OCI-LY7 (cell line): ENCODE measurements around the gene RUVBL2. TPM values are rescaled to one million over a fixed set of nuclear protein-coding genes. Genes with fewer than 3 reads are reported as not detected.
A peak's percentile ranks its signal among the peaks of the same experiment; 100 is the strongest.

ENCODE experiments used
- BruUV-seq: library from RNA; stranded (reverse); fragments of 400-500 nt; replicated peaks from 2 replicates; lab custom pipeline; 2021; lab: Mats Ljungman, UMichigan
- CTCF ChIA-PET: fragments of 300-600 bp; sonication (Branson Sonifier 250); formaldehyde crosslinking; loops from one replicate; lab custom pipeline; 2022; ENCODE audit warnings: antibody characterized with exemption; ENCODE audit not compliant: unreplicated experiment; lab: Charles Lee
- POLR2A ChIA-PET: fragments of 300-600 bp; sonication (Branson Sonifier 250); formaldehyde crosslinking; loops from one replicate; lab custom pipeline; 2022; ENCODE audit warnings: antibody characterized with exemption; lab: Charles Lee
- DNase-seq: peaks from one replicate; pipeline ENCODE4 v3.0.0-alpha.2; 2015; ENCODE audit warnings: low spot score
- H2AFZ ChIP-seq: fragments of 200-600 bp; sonication (generic), shearing (Covaris generic); 2 replicates; pipeline ENCODE4 v1.6.1; 2014; ENCODE audit warnings: mild to moderate bottlenecking, antibody characterized with exemption, low read length, moderate library complexity
- H3K27ac ChIP-seq: fragments of 200-600 bp; sonication (generic); 2 replicates; pipeline ENCODE4 v1.5.1; 2014; ENCODE audit warnings: mixed run types, low read depth, mild to moderate bottlenecking, moderate library complexity, low read length, inconsistent platforms; ENCODE audit not compliant: poor library complexity, severe bottlenecking
- H3K36me3 ChIP-seq: fragments of 200-600 bp; sonication (generic); 2 replicates; pipeline ENCODE4 v1.6.1; 2014; ENCODE audit warnings: mild to moderate bottlenecking, antibody characterized with exemption, low read length, moderate library complexity, mixed read lengths; ENCODE audit not compliant: insufficient read depth
- H3K4me1 ChIP-seq: fragments of 200-600 bp; sonication (generic); 2 replicates; pipeline ENCODE4 v1.5.1; 2014; ENCODE audit warnings: mild to moderate bottlenecking, low read length; ENCODE audit not compliant: insufficient read depth, poor library complexity, severe bottlenecking
- H3K4me2 ChIP-seq: fragments of 200-600 bp; sonication (generic); 2 replicates; pipeline ENCODE4 v1.6.1; 2014; ENCODE audit warnings: mild to moderate bottlenecking, low read length
- H3K4me3 ChIP-seq: fragments of 200-600 bp; sonication (generic); 2 replicates; pipeline ENCODE4 v1.5.1; 2014; ENCODE audit warnings: mild to moderate bottlenecking, low read depth, low read length; ENCODE audit not compliant: poor library complexity, severe bottlenecking
- H3K79me2 ChIP-seq: fragments of 200-600 bp; sonication (generic); 2 replicates; pipeline ENCODE4 v1.6.1; 2016; ENCODE audit warnings: low read depth, mild to moderate bottlenecking, low read length, moderate library complexity, mixed read lengths; ENCODE audit not compliant: insufficient read depth
- H3K9me2 ChIP-seq: fragments of 200-600 bp; sonication (generic); 2 replicates; pipeline ENCODE4 v1.6.1; 2016; ENCODE audit warnings: mild to moderate bottlenecking, low read length, mixed read lengths; ENCODE audit not compliant: insufficient read depth
- H3K9me3 ChIP-seq: fragments of 200-600 bp; sonication (generic); 2 replicates; pipeline ENCODE4 v1.6.1; 2014; ENCODE audit warnings: mild to moderate bottlenecking, mixed run types, low read length, mixed read lengths
- H4K20me1 ChIP-seq: fragments of 200-600 bp; sonication (generic); 2 replicates; pipeline ENCODE4 v1.6.1; 2014; ENCODE audit warnings: mild to moderate bottlenecking, antibody characterized with exemption, low read length, moderate library complexity, mixed read lengths; ENCODE audit not compliant: insufficient read depth
- CTCF ChIP-seq: fragments of 200-600 bp; sonication (generic); conservative IDR thresholded peaks from 2 replicates; pipeline ENCODE4 v1.5.1; 2014; ENCODE audit warnings: mild to moderate bottlenecking, antibody characterized with exemption, low read length, moderate library complexity, mixed read lengths
- EZH2phosphoT487 ChIP-seq: fragments of 200-600 bp; sonication (generic); IDR thresholded peaks from 2 replicates; pipeline ENCODE4 v1.6.1; 2018; ENCODE audit warnings: low read depth, borderline replicate concordance, mild to moderate bottlenecking, mixed run types, antibody characterized with exemption, low read length, moderate library complexity, mixed read lengths
- intact Hi-C: fragments of 100-400 bp; cut with micrococcal nuclease; formaldehyde crosslinking; loops from one replicate; pipeline ENCODE4 v1.10.0; 2022; ENCODE audit not compliant: unreplicated experiment
- total RNA-seq, 2 experiments: library from RNA; depleted of rRNA in 1 of 2; stranded (reverse); fragments of >200 nt in 1 of 2; shearing (Covaris generic) in 1 of 2; gene quantifications; 2 replicates each; pipeline ENCODE4 v1.2.3, GENCODE V29; 2014 to 2022

RUVBL2 gene
- total RNA-seq, 2 experiments from 2014 or later = 125 to 265 TPM

GRCh38 chr19:48953990-48954594, 39.6 kb upstream of the RUVBL2 start:
- Histone ChIP-seq H3K9me2 (no peaks in the 10 kb centered on the region), H3K4me3 (peak overlapping the region; percentile 87), H3K36me3 (peaks cover 16% of the 10 kb centered on the region; the same call in 1 of the 2 replicates), H3K4me1 (peaks cover 18% of the 10 kb centered on the region), H3K27ac (peak overlapping the region; percentile 23), H3K79me2 (peaks cover 12% of the 10 kb centered on the region; the same call in 1 of the 2 replicates), H4K20me1 (no peaks in the 10 kb centered on the region), H2AFZ (peak overlapping the region; percentile 83), H3K4me2 (peak overlapping the region; percentile 68), H3K9me3 (no peaks in the 10 kb centered on the region)
- ChIA-PET POLR2A (interaction anchor here (0.6 to 1.5 kb wide), 8 partner anchors 10 to 291 kb away, joined by 3 to 9 read pairs (median 4); partner anchors contain the start of genes GYS1 and RUVBL2), CTCF (interaction anchor here (0.6 to 0.7 kb wide), 2 partner anchors 12 to 117 kb away, joined by 3 read pairs; no protein-coding TSS in a partner anchor)
- DNase-seq = no peak
- intact Hi-C loops = no loop called here
- no TSS peak for BruUV-seq
- no peak for TF ChIP-seq CTCF
- no peak for TF ChIP-seq EZH2phosphoT487

DNA sequence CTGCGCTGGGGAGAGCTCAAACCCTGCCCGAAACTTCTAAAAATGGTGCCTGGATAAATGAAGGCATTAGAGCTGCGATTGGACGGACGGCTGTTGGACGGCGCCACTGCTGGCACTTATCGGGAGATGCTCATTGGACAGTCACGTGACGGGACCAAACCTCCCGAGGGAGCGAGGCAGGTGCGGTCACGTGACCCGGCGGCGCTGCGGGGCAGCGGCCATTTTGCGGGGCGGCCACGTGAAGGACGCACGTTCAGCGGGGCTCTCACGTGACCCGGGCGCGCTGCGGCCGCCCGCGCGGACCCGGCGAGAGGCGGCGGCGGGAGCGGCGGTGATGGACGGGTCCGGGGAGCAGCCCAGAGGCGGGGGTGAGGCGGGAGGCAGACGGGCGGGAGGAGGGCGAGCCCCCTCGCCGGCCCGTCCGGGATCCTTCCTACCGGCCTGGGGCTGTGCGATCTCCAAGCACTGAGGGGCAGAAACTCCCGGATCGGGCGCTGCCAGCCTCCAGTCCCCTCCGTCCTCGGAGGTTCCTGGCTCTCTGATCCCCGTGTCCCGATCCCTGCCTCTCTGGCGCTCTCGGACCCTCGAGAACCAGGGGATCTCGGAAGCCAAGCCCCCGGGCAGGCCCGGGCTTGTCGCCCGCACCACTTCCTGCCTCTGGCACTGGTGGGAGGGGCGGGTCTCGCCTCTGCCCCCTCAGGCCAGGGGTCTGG, 38.9 kb upstream of the RUVBL2 start, which contains the start of gene BAX:
Gene BAX (plus strand): TSS at position 281 of the 713 bp plus-strand sequence. CDS start 54 bp downstream, at position 335.
- ChIA-PET POLR2A (interaction anchor here (0.6 to 1.5 kb wide), 8 partner anchors 11 to 292 kb away, joined by 3 to 9 read pairs (median 4); partner anchors contain the start of genes GYS1 and RUVBL2), CTCF (interaction anchor here (0.6 kb wide), 1 partner anchor 118 kb away, joined by 3 read pairs; no protein-coding TSS in a partner anchor)
- Histone ChIP-seq H3K4me1 (peaks cover 18% of the 10 kb centered on the region), H3K27ac (peak within 1 kb of the TSS; percentile 51), H3K9me3 (no peaks in the 10 kb centered on the region), H4K20me1 (no peaks in the 10 kb centered on the region), H3K4me3 (peak within 1 kb of the TSS; percentile 87), H3K36me3 (peaks cover 16% of the 10 kb centered on the region; the same call in 1 of the 2 replicates), H3K79me2 (peaks cover 12% of the 10 kb centered on the region; the same call in 1 of the 2 replicates), H2AFZ (peak within 1 kb of the TSS; percentile 83), H3K9me2 (no peaks in the 10 kb centered on the region), H3K4me2 (peak within 1 kb of the TSS; percentile 100)
- TF ChIP-seq EZH2phosphoT487 = no peak
- no peak; the same call in 1 of the 2 replicates for TF ChIP-seq CTCF
- peak; percentile 99 for DNase-seq
- BruUV-seq = no TSS peak
- intact Hi-C loops = no loop called here
